Muscle layer of duodenum (tissue), 2 donors: Measurements from ENCODE around the gene LCLAT1.
"Not testable (repeated sequence)": the region's sequence is repeated elsewhere in the genome, so short reads cannot be mapped to it uniquely, and the experiment has no call there.

ENCODE experiments used
- H3K27ac ChIP-seq: one replicate; pipeline ENCODE4 v1.7.0; 2013; ENCODE audit warnings: mild to moderate bottlenecking, low read length
- H3K27me3 ChIP-seq: one replicate; pipeline ENCODE4 v1.7.0; 2013; ENCODE audit warnings: low read depth, mild to moderate bottlenecking, control low read depth, low read length
- H3K36me3 ChIP-seq, 2 donors: one replicate each; pipeline ENCODE4 v1.7.0; 2013; ENCODE audit warnings: low read length in 2 of 2, control low read depth in 1 of 2, mild to moderate bottlenecking in 1 of 2; ENCODE audit not compliant: insufficient read depth in 2 of 2, control insufficient read depth in 1 of 2
- H3K4me1 ChIP-seq, 2 donors: one replicate each; pipeline ENCODE4 v1.7.0; 2013; ENCODE audit warnings: low read length in 2 of 2, mild to moderate bottlenecking in 2 of 2, control low read depth in 1 of 2, moderate library complexity in 1 of 2; ENCODE audit not compliant: insufficient read depth in 2 of 2, control insufficient read depth in 1 of 2
- H3K4me3 ChIP-seq, 2 donors: one replicate each; pipeline ENCODE4 v1.7.0; 2013; ENCODE audit warnings: low read length in 2 of 2, low read depth in 1 of 2, mild to moderate bottlenecking in 1 of 2
- H3K9me3 ChIP-seq, 2 donors: one replicate each; pipeline ENCODE4 v1.7.0; 2013; ENCODE audit warnings: low read length in 2 of 2, control low read depth in 1 of 2, mild to moderate bottlenecking in 1 of 2; ENCODE audit not compliant: control insufficient read depth in 1 of 2
- donor health status: healthy.

LCLAT1 gene

GRCh38 chr2:30629866-30630265 lies 182.8 kb downstream of the LCLAT1 start:
- no peaks in the 10 kb centered on the region for H3K4me1 ChIP-seq
- H3K27ac ChIP-seq, result no peak overlapping the region
- no peaks in the 10 kb centered on the region for H3K27me3 ChIP-seq
- H3K36me3 ChIP-seq, result no peaks in the 10 kb centered on the region
- no peak overlapping the region for H3K4me3 ChIP-seq
- H3K9me3 ChIP-seq, result no peaks in the 10 kb centered on the region

- no peaks in the 10 kb centered on the region for H3K36me3 ChIP-seq
Observed at GRCh38 chr2:30631051-30631671, 184.1 kb downstream of the LCLAT1 start.

GRCh38 chr2:30633039-30633438 lies 186.0 kb downstream of the LCLAT1 start:
- Histone ChIP-seq H3K4me1 (no peaks in the 10 kb centered on the region), H3K27me3 (no peaks in the 10 kb centered on the region), H3K4me3 (no peak overlapping the region), H3K9me3 (no peaks in the 10 kb centered on the region), H3K27ac (no peak overlapping the region), H3K36me3 (no peaks in the 10 kb centered on the region)

More at GRCh38 chr2:30631051-30631671, 184.1 kb downstream of the LCLAT1 start:
- H3K4me1 ChIP-seq, result no peaks in the 10 kb centered on the region
- H3K4me3 ChIP-seq, result no peak overlapping the region
- H3K27me3 ChIP-seq, result no peaks in the 10 kb centered on the region
- H3K27ac ChIP-seq, result no peak overlapping the region
- no peaks in the 10 kb centered on the region for H3K9me3 ChIP-seq

GRCh38 chr2:30636311-30636710 lies 189.3 kb downstream of the LCLAT1 start:
- H3K4me1 ChIP-seq, result peaks cover 0 to 4% of the 10 kb centered on the region in 2 donors
- no peaks in the 10 kb centered on the region for H3K27me3 ChIP-seq
- no peak overlapping the region for H3K27ac ChIP-seq

DNA sequence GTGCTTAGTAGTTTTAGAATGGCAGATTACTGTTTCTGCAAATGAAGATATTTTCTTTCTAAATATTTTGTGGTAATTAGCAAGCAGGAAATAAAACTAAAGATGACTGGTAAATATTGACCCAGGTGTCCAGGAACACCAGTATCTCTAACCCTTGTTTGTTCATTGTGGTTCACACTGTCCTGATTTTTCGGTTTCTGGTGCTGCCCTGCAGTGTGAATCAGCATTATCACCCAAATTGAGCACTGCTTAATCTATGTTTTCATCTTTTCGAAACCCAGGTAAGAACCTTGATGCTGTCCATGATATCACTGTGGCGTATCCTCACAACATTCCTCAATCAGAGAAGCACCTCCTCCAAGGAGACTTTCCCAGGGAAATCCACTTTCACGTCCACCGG lies 192.8 kb downstream of the LCLAT1 start:
- Histone ChIP-seq H3K36me3 (no peaks in the 10 kb centered on the region), H3K27ac (no peak overlapping the region), H3K9me3 (no peaks in the 10 kb centered on the region), H3K4me3 (no peak overlapping the region), H3K4me1 (peaks cover 0 to 4% of the 10 kb centered on the region in 2 donors), H3K27me3 (no peaks in the 10 kb centered on the region)

More at GRCh38 chr2:30636311-30636710, 189.3 kb downstream of the LCLAT1 start:
- H3K4me3 ChIP-seq, result no peak overlapping the region
- no peaks in the 10 kb centered on the region for H3K36me3 ChIP-seq
- H3K9me3 ChIP-seq, result no peaks in the 10 kb centered on the region

DNA sequence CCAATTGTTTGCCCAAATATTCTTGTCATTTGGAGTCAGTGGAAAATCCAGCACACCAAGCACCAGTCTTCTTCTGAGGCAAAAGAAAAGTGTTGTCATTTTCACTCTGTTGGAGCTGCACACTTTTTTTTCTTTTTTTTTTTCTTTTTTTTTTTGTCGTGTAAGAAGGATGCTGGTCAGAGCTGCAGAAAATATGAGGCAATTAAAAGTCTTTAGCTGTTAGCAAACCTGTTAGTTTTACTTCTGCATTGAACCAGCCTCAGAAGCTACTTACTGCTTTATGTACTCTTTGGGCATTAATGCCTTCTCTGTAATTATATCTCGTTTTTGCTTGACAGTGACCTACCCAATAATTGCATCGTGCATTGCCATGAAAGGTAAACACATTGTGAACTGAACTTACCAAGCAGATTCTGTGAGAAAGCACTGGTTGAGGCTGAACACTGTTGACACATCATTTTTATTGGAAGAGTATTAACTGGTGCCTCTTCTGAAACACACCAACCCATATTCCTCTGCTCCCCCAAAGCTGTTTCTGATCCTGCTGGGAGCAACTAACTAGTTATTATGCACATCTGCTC lies 194.8 kb downstream of the LCLAT1 start:
- Histone ChIP-seq H3K4me3 (no peak overlapping the region), H3K27me3 (no peaks in the 10 kb centered on the region), H3K27ac (no peak overlapping the region), H3K4me1 (peaks cover 0 to 4% of the 10 kb centered on the region in 2 donors), H3K36me3 (no peaks in the 10 kb centered on the region), H3K9me3 (no peaks in the 10 kb centered on the region)

- H3K4me1 ChIP-seq, H3K4me3 ChIP-seq, H3K36me3 ChIP-seq, H3K27ac ChIP-seq, H3K27me3 ChIP-seq, H3K9me3 ChIP-seq: not testable (repeated sequence)
Observed at GRCh38 chr2:30643013-30643412, 196.0 kb downstream of the LCLAT1 start.

- Histone ChIP-seq H3K36me3 (no peaks in the 10 kb centered on the region), H3K9me3 (no peaks in the 10 kb centered on the region), H3K27me3 (no peaks in the 10 kb centered on the region), H3K27ac (no peak overlapping the region), H3K4me1 (peaks cover 0 to 4% of the 10 kb centered on the region in 2 donors), H3K4me3 (no peak overlapping the region)
Observed at GRCh38 chr2:30643674-30644073, 196.6 kb downstream of the LCLAT1 start.

DNA sequence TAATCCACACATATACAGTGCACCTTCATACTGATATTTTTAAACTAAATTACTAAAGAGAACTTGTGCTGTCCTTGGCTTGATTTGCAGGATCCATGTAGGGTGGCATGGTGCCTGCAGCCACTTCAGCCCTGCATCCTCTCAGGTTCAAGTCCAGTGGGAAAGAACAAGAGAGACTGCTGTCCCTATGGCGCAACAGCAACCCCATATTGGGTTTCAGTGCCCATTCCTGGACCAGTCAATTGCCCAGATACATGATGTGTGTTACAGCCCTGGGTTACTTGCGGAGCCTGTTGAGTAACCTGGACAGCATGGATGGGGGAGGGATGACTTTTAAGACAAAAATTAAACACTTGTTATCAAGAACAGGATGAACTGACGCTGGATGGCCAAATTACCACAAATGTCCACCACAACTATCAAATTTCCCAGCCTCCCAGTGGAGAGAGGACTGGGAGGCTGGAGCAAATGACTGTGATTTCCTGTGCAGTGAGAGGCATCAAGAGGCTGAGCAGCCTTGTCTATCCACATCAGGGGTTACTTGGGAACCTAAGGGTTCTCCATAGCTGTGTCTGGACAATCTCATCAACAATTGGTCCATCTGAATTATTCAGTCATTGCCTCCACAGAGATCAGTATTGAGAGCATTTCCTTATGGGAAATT lies 198.2 kb downstream of the LCLAT1 start:
- Histone ChIP-seq H3K36me3 (no peaks in the 10 kb centered on the region), H3K9me3 (no peaks in the 10 kb centered on the region), H3K27ac (no peak overlapping the region), H3K4me1 (peaks cover 0 to 12% of the 10 kb centered on the region in 2 donors), H3K4me3 (no peak overlapping the region), H3K27me3 (no peaks in the 10 kb centered on the region)

- no peaks in the 10 kb centered on the region for H3K9me3 ChIP-seq
- no peak overlapping the region for H3K4me3 ChIP-seq
- H3K36me3 ChIP-seq, result no peaks in the 10 kb centered on the region
- H3K4me1 ChIP-seq, result peaks cover 0 to 12% of the 10 kb centered on the region in 2 donors
- no peaks in the 10 kb centered on the region for H3K27me3 ChIP-seq
- no peak overlapping the region for H3K27ac ChIP-seq
Observed at GRCh38 chr2:30645745-30646119, 198.7 kb downstream of the LCLAT1 start.

GRCh38 chr2:30647752-30648457 lies 200.9 kb downstream of the LCLAT1 start:
- Histone ChIP-seq H3K9me3 (no peaks in the 10 kb centered on the region), H3K27me3 (no peaks in the 10 kb centered on the region), H3K36me3 (no peaks in the 10 kb centered on the region), H3K4me3 (no peak overlapping the region), H3K27ac (no peak overlapping the region), H3K4me1 (peaks cover 0 to 8% of the 10 kb centered on the region in 2 donors)
